SK-N-SH treated with all-trans-retinoic acid at 6 μM for 48 hours (cell line): Measurements from ENCODE around the gene HLA-DPB1.

Experiments used
- ATAC-seq: fragments of 200-7000 bp; cut with Tn5 transposase; 3 replicates; pipeline ENCODE4 v1.9.1; 2020; ENCODE audit warnings: mild to moderate bottlenecking, moderate library complexity
- ARNTL ChIP-seq: fragments of 450-650 bp; formaldehyde crosslinking; IDR thresholded peaks from 2 replicates; pipeline ENCODE4 v1.5.0; 2020; ENCODE audit warnings: low read depth, mild to moderate bottlenecking, moderate library complexity, borderline replicate concordance
- CREB5 ChIP-seq: fragments of 250-450 bp; sonication (Bioruptor Pico); IDR thresholded peaks from 2 replicates; pipeline ENCODE4 v1.5.1; 2020; ENCODE audit warnings: low read depth, mild to moderate bottlenecking, moderate library complexity
- CSDC2 ChIP-seq: fragments of 250-450 bp; sonication (Bioruptor Pico); IDR thresholded peaks from 2 replicates; pipeline ENCODE4 v1.5.0; 2020; ENCODE audit warnings: mild to moderate bottlenecking, moderate library complexity
- ESRRG ChIP-seq: fragments of 250-450 bp; sonication (Bioruptor Pico); IDR thresholded peaks from 2 replicates; pipeline ENCODE4 v1.6.1; 2021; ENCODE audit warnings: mild to moderate bottlenecking
- GLIS3 ChIP-seq: fragments of 250-450 bp; sonication (Bioruptor Pico); IDR thresholded peaks from 2 replicates; pipeline ENCODE4 v1.5.0; 2020; ENCODE audit warnings: mild to moderate bottlenecking, moderate library complexity
- OSR1 ChIP-seq: fragments of 250-450 bp; sonication (Bioruptor Pico); IDR thresholded peaks from 2 replicates; pipeline ENCODE4 v1.8.0; 2022; ENCODE audit warnings: moderate library complexity, mild to moderate bottlenecking, inconsistent platforms
- PATZ1 ChIP-seq: fragments of 250-450 bp; sonication (Bioruptor Pico); IDR thresholded peaks from 2 replicates; pipeline ENCODE4 v1.8.0; 2020; ENCODE audit warnings: mild to moderate bottlenecking, moderate library complexity, borderline replicate concordance
- POU6F1 ChIP-seq: fragments of 250-450 bp; sonication (Bioruptor Pico); IDR thresholded peaks from 2 replicates; pipeline ENCODE4 v1.8.0; 2021; ENCODE audit warnings: low read depth, mild to moderate bottlenecking, moderate library complexity, borderline replicate concordance
- PPARA ChIP-seq: fragments of 250-450 bp; sonication (Bioruptor Pico); IDR thresholded peaks from 2 replicates; pipeline ENCODE4 v1.5.0; 2020; ENCODE audit warnings: mild to moderate bottlenecking, borderline replicate concordance
- RARB ChIP-seq: fragments of 250-450 bp; sonication (Bioruptor Pico); IDR thresholded peaks from 2 replicates; pipeline ENCODE4 v1.8.0; 2021; ENCODE audit warnings: mild to moderate bottlenecking, moderate library complexity
- SNAI2 ChIP-seq: fragments of 250-450 bp; sonication (Bioruptor Pico); IDR thresholded peaks from 2 replicates; pipeline ENCODE4 v1.5.0; 2020; ENCODE audit warnings: mild to moderate bottlenecking, moderate library complexity
- TCF4 ChIP-seq: fragments of 250-450 bp; sonication (Bioruptor Pico); IDR thresholded peaks from 2 replicates; pipeline ENCODE4 v1.8.0; 2021; ENCODE audit warnings: mild to moderate bottlenecking, moderate library complexity, borderline replicate concordance
- TOX ChIP-seq: fragments of 250-450 bp; sonication (Bioruptor Pico); IDR thresholded peaks from 2 replicates; pipeline ENCODE4 v1.8.0; 2021; ENCODE audit warnings: mild to moderate bottlenecking, moderate library complexity, borderline replicate concordance
- TSHZ2 ChIP-seq: fragments of 250-450 bp; sonication (Bioruptor Pico); IDR thresholded peaks from 2 replicates; pipeline ENCODE4 v1.5.0; 2020; ENCODE audit warnings: mild to moderate bottlenecking, moderate library complexity
- ZC3H10 ChIP-seq: fragments of 250-450 bp; sonication (Bioruptor Pico); IDR thresholded peaks from 2 replicates; pipeline ENCODE4 v1.5.1; 2021; ENCODE audit warnings: mild to moderate bottlenecking, moderate library complexity
- ZNF565 ChIP-seq: fragments of 450-650 bp; formaldehyde crosslinking; conservative IDR thresholded peaks from 2 replicates; pipeline ENCODE4 v1.5.0; 2020; ENCODE audit warnings: low read depth, mild to moderate bottlenecking, moderate library complexity
- ZNF70 ChIP-seq: fragments of 450-650 bp; formaldehyde crosslinking; IDR thresholded peaks from 2 replicates; pipeline ENCODE4 v1.5.0; 2020; ENCODE audit warnings: mild to moderate bottlenecking, moderate library complexity

Gene HLA-DPB1

GRCh38 chr6:33113755-33114154 is 38.0 kb downstream of the HLA-DPB1 start:
- no peak for ATAC-seq
- TF ChIP-seq ESRRG (CRISPR knock-in tag) (no peak), TSHZ2 (no peak), POU6F1 (no peak), CREB5 (CRISPR knock-in tag) (no peak)

GRCh38 chr6:33114406-33114805 is 38.6 kb downstream of the HLA-DPB1 start:
- TF ChIP-seq ZNF70, result no peak
- no peak for TF ChIP-seq TCF4
- TF ChIP-seq CREB5 (CRISPR knock-in tag), result no peak
- TF ChIP-seq ARNTL (CRISPR knock-in tag), result no peak
- no peak for TF ChIP-seq PATZ1
- TF ChIP-seq SNAI2 (CRISPR knock-in tag), result no peak
- ATAC-seq, result no peak

GRCh38 chr6:33116417-33116816 is 40.6 kb downstream of the HLA-DPB1 start:
- no peak for ATAC-seq
- no peak for TF ChIP-seq TOX (CRISPR knock-in tag)
- TF ChIP-seq ZC3H10 (CRISPR knock-in tag), result no peak
- TF ChIP-seq SNAI2 (CRISPR knock-in tag), result no peak

GRCh38 chr6:33116841-33117711 is 41.3 kb downstream of the HLA-DPB1 start:
- peak; percentile 18; the same call in 1 of the 3 replicates for ATAC-seq
- TF ChIP-seq PPARA (CRISPR knock-in tag) (no peak), ZNF565 (CRISPR knock-in tag) (no peak), SNAI2 (CRISPR knock-in tag) (no peak), RARB (no peak), CSDC2 (CRISPR knock-in tag) (no peak), CREB5 (CRISPR knock-in tag) (no peak), ZC3H10 (CRISPR knock-in tag) (no peak), TOX (CRISPR knock-in tag) (no peak), OSR1 (no peak), ARNTL (CRISPR knock-in tag) (no peak), POU6F1 (no peak), ESRRG (CRISPR knock-in tag) (no peak), GLIS3 (CRISPR knock-in tag) (no peak), TCF4 (no peak)
